AG04449 (cell line): ENCODE data around the gene TMCO2.

ENCODE experiments used
- CTCF ChIA-PET: fragments of 350-600 bp; formaldehyde crosslinking; extraction: SDS; loops from one replicate; lab custom pipeline; 2021; ENCODE audit warnings: antibody characterized with exemption; lab: Yijun Ruan, JAX
- POLR2A ChIA-PET: fragments of 400-600, 350-600 bp; formaldehyde crosslinking; extraction: SDS; loops from one replicate; lab custom pipeline; 2020; ENCODE audit warnings: antibody characterized with exemption, inconsistent platforms; lab: Yijun Ruan, JAX
- DNase-seq: peaks from one replicate; pipeline ENCODE4 v3.0.0-alpha.2; 2010; ENCODE audit warnings: low read depth, low spot score
- H3K4me3 ChIP-seq: 2 replicates; pipeline ENCODE4 v1.5.1; 2011; ENCODE audit warnings: low read depth, mild to moderate bottlenecking, control low read depth, low read length
- TF ChIP-seq, protein P1 (sequence below): IDR thresholded peaks from one replicate; pipeline ENCODE4 v1.5.1; 2011; ENCODE audit warnings: mild to moderate bottlenecking, moderate library complexity, low read length, control low read depth, inconsistent platforms; ENCODE audit not compliant: insufficient read depth; ENCODE audit errors: missing control alignments

TMCO2 gene

GRCh38 chr1:40301066-40301465, 53.3 kb downstream of the TMCO2 start:
- POLR2A ChIA-PET = no interaction called here
- TF ChIP-seq, protein P1, sequence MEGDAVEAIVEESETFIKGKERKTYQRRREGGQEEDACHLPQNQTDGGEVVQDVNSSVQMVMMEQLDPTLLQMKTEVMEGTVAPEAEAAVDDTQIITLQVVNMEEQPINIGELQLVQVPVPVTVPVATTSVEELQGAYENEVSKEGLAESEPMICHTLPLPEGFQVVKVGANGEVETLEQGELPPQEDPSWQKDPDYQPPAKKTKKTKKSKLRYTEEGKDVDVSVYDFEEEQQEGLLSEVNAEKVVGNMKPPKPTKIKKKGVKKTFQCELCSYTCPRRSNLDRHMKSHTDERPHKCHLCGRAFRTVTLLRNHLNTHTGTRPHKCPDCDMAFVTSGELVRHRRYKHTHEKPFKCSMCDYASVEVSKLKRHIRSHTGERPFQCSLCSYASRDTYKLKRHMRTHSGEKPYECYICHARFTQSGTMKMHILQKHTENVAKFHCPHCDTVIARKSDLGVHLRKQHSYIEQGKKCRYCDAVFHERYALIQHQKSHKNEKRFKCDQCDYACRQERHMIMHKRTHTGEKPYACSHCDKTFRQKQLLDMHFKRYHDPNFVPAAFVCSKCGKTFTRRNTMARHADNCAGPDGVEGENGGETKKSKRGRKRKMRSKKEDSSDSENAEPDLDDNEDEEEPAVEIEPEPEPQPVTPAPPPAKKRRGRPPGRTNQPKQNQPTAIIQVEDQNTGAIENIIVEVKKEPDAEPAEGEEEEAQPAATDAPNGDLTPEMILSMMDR = no peak
- no peak overlapping the region for H3K4me3 ChIP-seq
- CTCF ChIA-PET = interaction anchor here (1.3 to 12.6 kb wide), 2 partner anchors 15 to 148 kb away, joined by 3 to 108 read pairs; partner anchors contain the start of gene COL9A2
- no peak for DNase-seq
